ENCODE results near the gene CFAP58.

CFAP58 gene

GRCh38 chr10:104433669-104434068, 80.0 kb downstream of the CFAP58 start:
- Histone ChIP-seq H3K4me3 (ENCODE audit: low read depth, low read length) (no peak overlapping the region), H3K36me3 (no peaks in the 10 kb centered on the region), H3K9me3 (ENCODE audit: severe bottlenecking) (no peaks in the 10 kb centered on the region), H3K27ac (no peak overlapping the region), H3K27me3 (ENCODE audit: insufficient read depth, low read depth, severe bottlenecking) (no peaks in the 10 kb centered on the region)
- no peak for DNase-seq
- TF ChIP-seq, protein P1, sequence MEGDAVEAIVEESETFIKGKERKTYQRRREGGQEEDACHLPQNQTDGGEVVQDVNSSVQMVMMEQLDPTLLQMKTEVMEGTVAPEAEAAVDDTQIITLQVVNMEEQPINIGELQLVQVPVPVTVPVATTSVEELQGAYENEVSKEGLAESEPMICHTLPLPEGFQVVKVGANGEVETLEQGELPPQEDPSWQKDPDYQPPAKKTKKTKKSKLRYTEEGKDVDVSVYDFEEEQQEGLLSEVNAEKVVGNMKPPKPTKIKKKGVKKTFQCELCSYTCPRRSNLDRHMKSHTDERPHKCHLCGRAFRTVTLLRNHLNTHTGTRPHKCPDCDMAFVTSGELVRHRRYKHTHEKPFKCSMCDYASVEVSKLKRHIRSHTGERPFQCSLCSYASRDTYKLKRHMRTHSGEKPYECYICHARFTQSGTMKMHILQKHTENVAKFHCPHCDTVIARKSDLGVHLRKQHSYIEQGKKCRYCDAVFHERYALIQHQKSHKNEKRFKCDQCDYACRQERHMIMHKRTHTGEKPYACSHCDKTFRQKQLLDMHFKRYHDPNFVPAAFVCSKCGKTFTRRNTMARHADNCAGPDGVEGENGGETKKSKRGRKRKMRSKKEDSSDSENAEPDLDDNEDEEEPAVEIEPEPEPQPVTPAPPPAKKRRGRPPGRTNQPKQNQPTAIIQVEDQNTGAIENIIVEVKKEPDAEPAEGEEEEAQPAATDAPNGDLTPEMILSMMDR (IDR thresholded peaks at IDR 0.05; ENCODE audit: low read depth, low read length), result no peak

GRCh38 chr10:104434601-104435000, 81.0 kb downstream of the CFAP58 start:
- DNase-seq, result no peak
- Histone ChIP-seq H3K4me3 (ENCODE audit: low read depth, low read length) (no peak overlapping the region), H3K9me3 (ENCODE audit: severe bottlenecking) (no peaks in the 10 kb centered on the region), H3K27me3 (ENCODE audit: insufficient read depth, low read depth, severe bottlenecking) (no peaks in the 10 kb centered on the region), H3K27ac (no peak overlapping the region), H3K36me3 (no peaks in the 10 kb centered on the region)
- TF ChIP-seq, protein P1 (IDR thresholded peaks at IDR 0.05; ENCODE audit: low read depth, low read length), result no peak

DNA sequence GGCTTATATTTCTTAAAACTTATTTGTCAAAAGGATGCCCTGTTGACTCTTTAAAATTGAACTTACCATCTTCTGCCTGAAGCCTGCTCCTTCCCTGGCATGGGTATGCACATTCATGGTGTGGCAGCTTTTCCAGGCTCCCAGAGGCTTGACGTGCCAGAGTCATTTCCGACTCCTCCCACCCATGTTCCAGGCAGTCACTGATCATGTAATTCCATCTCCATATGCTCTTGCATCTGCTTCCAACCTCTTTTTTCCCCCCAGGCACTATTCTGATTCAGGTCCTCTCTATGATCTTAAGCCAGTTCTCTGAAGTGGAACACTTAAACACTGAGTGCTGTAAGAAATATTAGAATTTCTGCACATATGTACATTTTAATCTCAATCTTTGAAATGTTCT, 82.2 kb downstream of the CFAP58 start:
- H3K4me3 ChIP-seq (ENCODE audit: low read depth, low read length), result no peak overlapping the region
- DNase-seq, result peak; percentile 21
- no peaks in the 10 kb centered on the region for H3K9me3 ChIP-seq (ENCODE audit: severe bottlenecking)
- no peaks in the 10 kb centered on the region for H3K36me3 ChIP-seq
- no peaks in the 10 kb centered on the region for H3K27me3 ChIP-seq (ENCODE audit: insufficient read depth, low read depth, severe bottlenecking)
- H3K27ac ChIP-seq, result no peak overlapping the region
- TF ChIP-seq, protein P1 (IDR thresholded peaks at IDR 0.05; ENCODE audit: low read depth, low read length), result no peak

DNA sequence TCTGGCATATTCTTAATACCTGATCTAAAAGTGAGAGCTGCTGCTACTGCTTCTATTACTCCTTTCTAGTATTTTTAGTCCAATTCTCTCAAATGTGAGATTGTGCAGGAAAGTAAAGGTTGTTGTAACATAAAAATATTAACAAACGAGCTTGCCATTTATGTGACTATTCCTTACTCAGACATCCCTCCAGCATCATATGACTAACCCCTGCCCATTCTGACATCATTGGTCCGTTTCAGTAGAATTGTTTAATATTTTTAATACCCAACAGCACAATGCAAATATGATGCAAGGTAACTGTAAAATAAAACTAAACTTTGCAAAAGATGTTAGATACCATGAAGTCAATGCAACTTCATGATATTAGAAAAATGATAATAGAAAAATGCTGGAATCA, 83.6 kb downstream of the CFAP58 start:
- TF ChIP-seq, protein P1 (IDR thresholded peaks at IDR 0.05; ENCODE audit: low read depth, low read length), result no peak

DNA sequence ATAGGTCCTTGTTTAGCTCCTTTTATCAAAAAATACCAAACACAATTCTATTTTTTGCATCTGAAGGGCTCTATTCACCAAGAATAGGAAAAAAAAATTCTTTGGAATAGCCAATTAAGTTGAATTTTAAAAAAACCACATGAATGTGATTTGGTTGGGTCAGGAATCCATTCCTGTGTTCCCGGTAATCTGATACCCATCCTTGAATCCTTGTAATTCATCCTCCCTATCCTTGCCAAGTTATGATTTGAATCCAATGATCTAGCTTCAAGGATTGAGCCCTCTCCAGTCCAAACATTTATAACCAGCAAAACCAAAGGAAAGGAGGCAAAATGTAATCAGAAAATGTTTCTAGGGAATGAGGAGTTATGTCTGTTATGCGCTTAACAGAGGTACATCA, 86.6 kb downstream of the CFAP58 start:
- Histone ChIP-seq H3K4me3 (ENCODE audit: low read depth, low read length) (no peak overlapping the region), H3K27me3 (ENCODE audit: insufficient read depth, low read depth, severe bottlenecking) (no peaks in the 10 kb centered on the region), H3K36me3 (no peaks in the 10 kb centered on the region), H3K9me3 (ENCODE audit: severe bottlenecking) (no peaks in the 10 kb centered on the region), H3K27ac (no peak overlapping the region)
- no peak for DNase-seq
- TF ChIP-seq, protein P1 (IDR thresholded peaks at IDR 0.05; ENCODE audit: low read depth, low read length), result no peak

More for the DNA sequence above, 83.6 kb downstream of the CFAP58 start:
- Histone ChIP-seq H3K27me3 (ENCODE audit: insufficient read depth, low read depth, severe bottlenecking) (no peaks in the 10 kb centered on the region), H3K9me3 (ENCODE audit: severe bottlenecking) (no peaks in the 10 kb centered on the region), H3K36me3 (no peaks in the 10 kb centered on the region), H3K4me3 (ENCODE audit: low read depth, low read length) (no peak overlapping the region), H3K27ac (no peak overlapping the region)
- no peak for DNase-seq

DNA sequence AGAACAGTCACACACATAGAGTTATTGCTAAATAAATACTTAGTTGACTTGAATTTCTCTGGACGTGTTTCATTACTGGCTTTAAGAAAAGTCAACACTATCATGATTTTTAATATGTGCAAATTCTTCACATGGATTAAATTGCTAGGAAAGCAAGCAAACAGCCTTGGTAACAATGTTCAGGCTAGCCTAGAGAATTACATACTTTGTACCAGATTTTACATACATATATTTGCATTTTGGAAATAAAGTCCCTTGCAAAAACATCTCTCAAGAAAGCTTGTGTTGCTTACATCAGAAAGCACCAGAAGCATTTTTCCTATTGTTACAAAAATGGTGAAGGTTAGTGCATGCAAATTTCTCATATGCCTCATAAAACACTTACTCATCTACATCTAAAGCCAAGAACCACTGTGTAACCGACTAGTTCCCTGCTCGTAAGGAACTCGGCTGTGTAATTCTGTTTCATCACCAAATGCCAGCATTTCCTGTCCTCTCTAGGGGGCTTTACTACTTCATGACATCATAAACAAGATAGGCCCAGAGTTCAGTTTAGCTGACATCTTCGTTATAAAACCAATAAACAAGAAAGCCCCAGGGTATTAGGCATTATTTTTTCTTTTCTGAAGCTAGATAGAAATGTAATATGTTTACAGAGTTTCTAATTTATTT, 87.8 kb downstream of the CFAP58 start:
- H3K4me3 ChIP-seq (ENCODE audit: low read depth, low read length), result no peak overlapping the region
- no peak for DNase-seq
- no peaks in the 10 kb centered on the region for H3K9me3 ChIP-seq (ENCODE audit: severe bottlenecking)
- no peak overlapping the region for H3K27ac ChIP-seq
- TF ChIP-seq, protein P1 (IDR thresholded peaks at IDR 0.05; ENCODE audit: low read depth, low read length), result no peak
- no peaks in the 10 kb centered on the region for H3K27me3 ChIP-seq (ENCODE audit: insufficient read depth, low read depth, severe bottlenecking)
- H3K36me3 ChIP-seq, result no peaks in the 10 kb centered on the region
